ENCODE data around the gene DOCK3.
"Not testable (repeated sequence)": the region's sequence is repeated elsewhere in the genome, so short reads cannot be mapped to it uniquely, and the experiment has no call there.

DOCK3 gene

GRCh38 chr3:51110586-51110985, 435.9 kb downstream of the DOCK3 start:
- DNase-seq (ENCODE audit: low spot score), result no peak

GRCh38 chr3:51122944-51123343, 448.2 kb downstream of the DOCK3 start:
- no peak for DNase-seq (ENCODE audit: low spot score)

GRCh38 chr3:51123531-51123930, 448.8 kb downstream of the DOCK3 start:
- no peak for DNase-seq (ENCODE audit: low spot score)

GRCh38 chr3:51131607-51132006, 456.9 kb downstream of the DOCK3 start:
- not testable (repeated sequence) for DNase-seq (ENCODE audit: low spot score)

GRCh38 chr3:51137715-51138114, 463.0 kb downstream of the DOCK3 start:
- DNase-seq (ENCODE audit: low spot score), result no peak

- no peak for DNase-seq (ENCODE audit: low spot score)
These were observed 464.9 kb downstream of the DOCK3 start for GRCh38 chr3:51139616-51140015.

GRCh38 chr3:51141573-51141972, 466.8 kb downstream of the DOCK3 start:
- DNase-seq (ENCODE audit: low spot score), result no peak

- no peak for DNase-seq (ENCODE audit: low spot score)
These were observed 471.3 kb downstream of the DOCK3 start for GRCh38 chr3:51145811-51146585.

GRCh38 chr3:51146781-51147180, 472.1 kb downstream of the DOCK3 start:
- no peak for DNase-seq (ENCODE audit: low spot score)

GRCh38 chr3:51156147-51156546, 481.4 kb downstream of the DOCK3 start:
- no peak for DNase-seq (ENCODE audit: low spot score)

- no peak for DNase-seq (ENCODE audit: low spot score)
These were observed 488.3 kb downstream of the DOCK3 start for GRCh38 chr3:51163051-51163450.

- no peak for DNase-seq (ENCODE audit: low spot score)
These were observed 499.0 kb downstream of the DOCK3 start for GRCh38 chr3:51173518-51174271.

- DNase-seq (ENCODE audit: low spot score), result no peak
These were observed 502.2 kb downstream of the DOCK3 start for GRCh38 chr3:51176923-51177322.

GRCh38 chr3:51186446-51186845, 511.7 kb downstream of the DOCK3 start:
- not testable (repeated sequence) for DNase-seq (ENCODE audit: low spot score)

- DNase-seq (ENCODE audit: low spot score), result no peak
These were observed 515.5 kb downstream of the DOCK3 start for GRCh38 chr3:51190199-51190598.

- DNase-seq (ENCODE audit: low spot score), result no peak
These were observed 516.1 kb downstream of the DOCK3 start for GRCh38 chr3:51190827-51191226.

GRCh38 chr3:51191768-51192167, 517.0 kb downstream of the DOCK3 start:
- no peak for DNase-seq (ENCODE audit: low spot score)

- no peak for DNase-seq (ENCODE audit: low spot score)
These were observed 523.8 kb downstream of the DOCK3 start for GRCh38 chr3:51198477-51198876.

- not testable (repeated sequence) for DNase-seq (ENCODE audit: low spot score)
These were observed 524.6 kb downstream of the DOCK3 start for GRCh38 chr3:51199296-51199695.

GRCh38 chr3:51216291-51216690, 541.6 kb downstream of the DOCK3 start:
- DNase-seq (ENCODE audit: low spot score), result no peak

- DNase-seq (ENCODE audit: low spot score), result no peak
These were observed 547.2 kb downstream of the DOCK3 start for GRCh38 chr3:51221959-51222358.

GRCh38 chr3:51224283-51224682, 549.6 kb downstream of the DOCK3 start:
- DNase-seq (ENCODE audit: low spot score), result no peak

GRCh38 chr3:51224843-51225242, 550.1 kb downstream of the DOCK3 start:
- no peak for DNase-seq (ENCODE audit: low spot score)

All from CD4-positive, alpha-beta T cell treated with Interleukin-15 for 4 hours (primary cell).